GM19468 (cell line): ENCODE results near the gene PKN3.
"Not testable (repeated sequence)": the region's sequence is repeated elsewhere in the genome, so short reads cannot be mapped to it uniquely, and the experiment has no call there.

Experiments
- ATAC-seq: cut with Tn5 transposase; IDR thresholded peaks from one replicate; pipeline ENCODE4 v1.9.1; 2021; ENCODE audit warnings: mild to moderate bottlenecking, moderate library complexity, moderate number of reproducible peaks; ENCODE audit not compliant: unreplicated experiment; ENCODE audit errors: extremely low read depth

PKN3 gene

GRCh38 chr9:128689820-128690683, 12.3 kb upstream of the PKN3 start:
- no peak for ATAC-seq

DNA sequence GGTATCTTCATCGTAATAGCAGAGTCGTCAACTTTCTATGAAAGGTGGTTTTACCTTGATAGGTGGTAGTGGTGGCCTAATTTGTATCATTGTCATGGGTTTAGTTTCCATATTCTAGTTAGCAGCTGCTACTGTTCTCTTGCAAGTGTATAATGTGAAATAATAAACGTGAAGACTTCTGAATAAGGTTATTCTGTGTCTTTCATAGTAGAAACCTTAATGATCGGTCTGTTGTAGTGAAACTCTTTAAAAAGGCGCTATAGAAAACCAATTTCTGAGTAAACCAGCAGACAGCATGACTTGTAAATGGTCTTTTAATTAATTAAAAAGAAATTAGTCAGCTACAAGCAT, 11.6 kb upstream of the PKN3 start:
- no peak for ATAC-seq

- not testable (repeated sequence) for ATAC-seq
These were observed 8.6 kb upstream of the PKN3 start for GRCh38 chr9:128693738-128694137.

- no peak for ATAC-seq
These were observed 8.0 kb upstream of the PKN3 start for GRCh38 chr9:128694344-128694743.

DNA sequence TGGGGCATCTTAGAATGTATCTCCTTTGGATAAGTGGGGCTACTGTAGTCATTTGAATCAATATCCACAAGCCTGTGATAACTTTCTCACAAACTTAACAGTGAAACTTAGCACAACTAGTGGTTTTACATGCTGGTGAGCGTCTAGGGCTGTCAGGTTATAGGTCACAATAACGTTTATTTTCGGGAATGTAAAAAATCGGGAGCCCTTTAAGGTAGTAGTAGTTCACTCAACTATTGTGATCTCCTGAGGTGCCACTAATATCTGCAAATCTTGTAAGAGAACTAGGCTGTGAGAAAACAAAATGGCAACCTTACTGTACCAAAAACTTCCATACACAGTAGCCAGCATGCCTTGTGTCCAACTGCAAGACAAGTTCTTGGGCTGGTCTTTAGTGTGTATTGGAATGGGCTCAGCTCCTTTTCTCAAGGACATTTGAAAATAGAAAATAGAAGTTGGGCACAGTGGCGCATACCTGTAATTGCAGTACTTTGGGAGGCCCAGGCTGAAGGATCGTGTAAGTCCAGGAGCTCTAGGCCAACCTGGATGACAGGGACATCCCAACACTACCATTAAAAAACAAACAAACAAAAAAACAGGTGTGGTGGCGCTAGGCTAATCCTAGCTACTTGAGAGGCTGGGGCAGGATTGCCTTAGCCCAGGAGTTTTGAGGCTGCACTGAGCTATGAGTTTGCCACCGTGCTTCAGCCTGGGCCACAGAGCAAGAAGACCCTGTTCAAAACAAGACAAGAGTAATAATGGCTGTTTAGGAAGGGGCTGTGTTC, 5.2 kb upstream of the PKN3 start:
- ATAC-seq: no peak

DNA sequence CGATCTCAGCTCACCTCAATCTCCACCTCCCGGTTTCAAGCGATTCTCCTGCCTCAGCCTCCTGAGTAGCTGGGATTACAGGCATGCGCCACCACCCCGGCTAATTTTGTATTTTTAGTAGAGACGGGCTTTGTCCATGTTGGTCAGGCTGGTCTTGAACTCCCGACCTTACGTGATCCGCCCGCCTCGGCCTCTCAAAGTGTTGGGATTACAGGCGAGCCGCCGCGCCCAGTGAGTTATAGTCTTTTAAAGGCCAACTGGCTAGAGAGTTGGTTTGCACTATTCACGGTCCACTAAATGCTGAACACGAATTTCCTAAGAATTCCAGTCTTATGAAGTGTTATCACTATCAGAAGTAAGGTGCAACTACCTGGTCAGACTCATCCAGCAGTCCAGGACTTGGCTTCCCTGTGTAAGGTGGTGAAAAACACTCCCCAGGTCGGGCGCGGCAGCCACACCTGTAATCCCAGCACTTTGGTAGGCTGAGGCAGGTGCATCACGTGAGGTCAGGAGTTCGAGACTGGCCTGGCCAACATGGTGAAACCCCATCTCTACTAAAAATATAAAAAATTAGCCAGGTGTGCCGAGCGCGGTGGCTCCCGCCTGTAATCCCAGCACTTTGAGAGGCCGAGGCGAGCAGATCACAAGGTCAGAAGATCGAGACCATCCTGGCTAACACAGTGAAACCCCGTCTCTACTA, 3.1 kb upstream of the PKN3 start:
- not testable (repeated sequence) for ATAC-seq

GRCh38 chr9:128701227-128701854, 962 bp upstream of the PKN3 start:
- no peak for ATAC-seq

DNA sequence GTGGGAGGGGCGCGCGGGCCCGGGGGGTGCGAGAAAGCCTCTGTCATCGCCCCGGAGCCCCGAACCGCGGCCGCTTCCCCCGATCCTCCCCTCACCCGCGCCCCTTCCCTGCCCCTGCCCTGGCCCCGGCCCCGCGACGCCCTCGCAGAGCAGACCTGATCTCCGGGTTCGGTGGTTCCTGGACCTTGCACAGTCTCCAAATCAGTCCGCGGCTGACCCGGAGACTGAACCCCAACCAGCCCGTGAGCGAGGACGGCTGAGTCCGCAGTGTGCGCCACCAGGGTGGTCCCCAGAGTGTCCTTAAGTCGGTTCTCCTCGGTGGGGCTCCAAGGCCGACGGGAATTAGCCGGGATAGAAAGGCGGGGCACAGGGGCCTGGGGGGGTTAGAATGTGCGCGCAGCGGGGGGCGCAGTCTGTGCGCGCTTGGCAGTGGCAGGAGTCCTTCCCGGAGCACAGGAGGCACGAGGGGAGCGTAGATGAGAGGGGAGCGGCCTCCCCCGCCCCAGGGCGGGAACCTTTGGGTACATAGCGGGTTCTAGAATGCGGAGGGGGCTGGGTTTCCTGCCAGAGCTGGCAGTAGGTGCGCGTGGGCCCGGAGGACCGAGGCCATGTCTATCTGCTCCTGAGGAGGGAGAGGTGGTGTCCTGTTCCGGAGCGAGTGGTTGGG, 779 bp downstream of the PKN3 start:
- no peak for ATAC-seq

- ATAC-seq: no peak
These were observed 1.5 kb downstream of the PKN3 start for GRCh38 chr9:128703616-128704355.

DNA sequence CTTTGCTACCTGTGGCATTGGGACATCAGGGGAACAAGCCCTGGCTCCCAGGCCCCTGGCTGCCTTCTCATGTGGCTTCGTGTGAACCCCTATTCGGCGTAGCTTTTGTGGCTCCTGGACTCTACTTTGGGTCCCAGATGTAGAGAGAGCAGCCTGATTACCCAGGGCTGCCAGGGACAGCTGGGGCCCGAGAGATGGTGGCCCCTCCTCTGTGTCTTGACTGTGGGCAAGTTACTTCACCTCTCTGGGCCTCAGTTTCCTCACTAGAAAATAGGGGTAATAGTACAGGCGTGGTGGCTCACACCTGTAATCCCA, 2.0 kb downstream of the PKN3 start:
- no peak for ATAC-seq

DNA sequence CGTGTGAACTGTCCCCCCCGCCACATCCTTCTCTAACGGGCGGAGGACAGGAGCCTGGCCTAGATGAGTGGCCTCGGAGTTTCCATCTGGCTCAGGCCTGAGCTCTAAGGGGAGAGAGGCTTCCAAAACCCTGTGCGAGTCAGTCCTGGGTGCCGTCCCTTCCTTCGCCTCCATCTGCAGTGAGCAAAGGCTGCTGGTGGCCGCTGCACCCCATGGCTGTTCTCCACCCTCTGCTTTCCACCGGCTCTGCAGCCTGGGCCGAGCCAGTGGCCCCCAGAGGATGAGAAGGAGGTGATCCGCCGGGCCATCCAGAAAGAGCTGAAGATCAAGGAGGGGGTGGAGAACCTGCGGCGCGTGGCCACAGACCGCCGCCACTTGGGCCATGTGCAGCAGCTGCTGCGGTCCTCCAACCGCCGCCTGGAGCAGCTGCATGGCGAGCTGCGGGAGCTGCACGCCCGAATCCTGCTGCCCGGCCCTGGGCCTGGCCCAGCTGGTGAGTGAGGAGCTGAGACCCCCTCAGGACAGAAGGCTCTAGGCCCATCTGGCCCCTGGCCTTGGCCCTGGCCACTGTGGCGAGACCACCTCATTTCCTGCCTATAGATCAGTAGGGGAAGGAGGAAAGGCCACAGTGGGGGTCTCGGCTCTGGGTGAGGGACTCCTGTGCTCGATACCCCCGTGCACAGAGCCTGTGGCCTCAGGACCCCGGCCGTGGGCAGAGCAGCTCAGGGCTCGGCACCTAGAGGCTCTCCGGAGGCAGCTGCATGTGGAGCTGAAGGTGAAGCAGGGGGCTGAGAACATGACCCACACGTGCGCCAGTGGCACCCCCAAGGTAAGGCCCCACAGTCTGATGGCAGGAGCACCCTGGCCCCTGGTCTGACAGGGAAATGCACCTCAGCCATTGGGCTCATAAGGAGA, 3.0 kb downstream of the PKN3 start:
- no peak for ATAC-seq

- no peak for ATAC-seq
These were observed 3.7 kb downstream of the PKN3 start for GRCh38 chr9:128706045-128706444.

DNA sequence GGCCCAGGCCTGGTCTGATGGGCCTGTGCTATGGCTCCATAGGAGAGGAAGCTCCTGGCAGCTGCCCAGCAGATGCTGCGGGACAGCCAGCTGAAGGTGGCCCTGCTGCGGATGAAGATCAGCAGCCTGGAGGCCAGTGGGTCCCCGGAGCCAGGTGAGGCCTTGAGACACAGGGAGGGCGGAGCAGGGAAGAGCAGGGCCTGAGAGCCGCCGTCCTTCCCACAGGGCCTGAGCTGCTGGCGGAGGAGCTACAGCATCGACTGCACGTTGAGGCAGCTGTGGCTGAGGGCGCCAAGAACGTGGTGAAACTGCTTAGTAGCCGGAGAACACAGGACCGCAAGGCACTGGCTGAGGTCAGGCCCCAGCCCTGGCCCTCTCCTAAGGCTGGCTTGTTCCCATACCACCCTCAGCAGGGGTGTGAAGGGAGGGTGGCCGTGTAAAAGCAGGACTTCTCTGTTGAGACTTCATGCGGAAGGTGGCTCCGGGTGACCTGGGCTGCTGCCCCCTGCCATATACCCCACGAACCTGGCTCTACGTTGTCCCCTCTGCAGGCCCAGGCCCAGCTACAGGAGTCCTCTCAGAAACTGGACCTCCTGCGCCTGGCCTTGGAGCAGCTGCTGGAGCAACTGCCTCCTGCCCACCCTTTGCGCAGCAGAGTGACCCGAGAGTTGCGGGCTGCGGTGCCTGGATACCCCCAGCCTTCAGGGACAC, 4.5 kb downstream of the PKN3 start:
- ATAC-seq: no peak

GRCh38 chr9:128707446-128707845, 5.1 kb downstream of the PKN3 start:
- no peak for ATAC-seq

DNA sequence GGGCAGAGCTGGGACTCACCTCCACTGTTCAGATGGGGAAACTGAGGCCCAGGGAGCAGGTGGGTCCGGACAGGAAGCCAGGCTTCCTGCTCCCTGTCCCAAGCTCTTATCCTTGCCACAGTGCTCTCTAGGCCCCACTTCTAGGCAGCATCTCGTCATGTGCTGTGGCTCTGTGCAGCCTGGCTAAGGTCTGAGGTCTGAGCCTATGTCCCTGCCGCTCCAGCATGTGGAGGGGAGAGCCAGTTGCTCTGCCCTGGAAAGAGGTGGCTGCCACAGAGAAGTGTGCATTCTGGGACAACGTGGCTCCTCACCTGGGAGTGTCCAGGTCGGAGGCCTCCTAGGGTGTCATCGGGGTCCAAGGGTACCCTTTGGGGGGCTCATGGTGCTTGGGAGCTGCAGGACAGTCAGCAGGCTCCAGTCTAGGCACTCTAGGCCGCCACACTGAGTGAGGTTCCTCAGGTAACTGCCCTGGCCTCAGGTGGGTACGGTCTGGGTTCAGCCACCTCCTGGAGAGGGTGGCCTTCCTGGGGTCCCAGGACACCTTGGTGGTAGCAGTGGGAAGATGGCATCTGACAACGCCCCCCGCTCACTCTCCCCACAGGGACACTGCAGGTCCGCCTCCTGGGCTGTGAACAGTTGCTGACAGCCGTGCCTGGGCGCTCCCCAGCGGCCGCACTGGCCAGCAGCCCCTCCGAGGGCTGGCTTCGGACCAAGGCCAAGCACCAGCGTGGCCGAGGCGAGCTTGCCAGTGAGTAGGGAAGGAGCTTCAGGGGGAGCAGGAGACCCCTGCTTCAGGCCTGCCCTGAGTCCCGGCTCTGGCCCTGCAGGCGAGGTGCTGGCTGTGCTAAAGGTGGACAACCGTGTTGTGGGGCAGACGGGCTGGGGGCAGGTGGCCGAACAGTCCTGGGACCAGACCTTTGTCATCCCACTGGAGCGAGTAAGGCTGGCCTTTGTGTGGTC, 10.4 kb downstream of the PKN3 start:
- ATAC-seq: no peak

DNA sequence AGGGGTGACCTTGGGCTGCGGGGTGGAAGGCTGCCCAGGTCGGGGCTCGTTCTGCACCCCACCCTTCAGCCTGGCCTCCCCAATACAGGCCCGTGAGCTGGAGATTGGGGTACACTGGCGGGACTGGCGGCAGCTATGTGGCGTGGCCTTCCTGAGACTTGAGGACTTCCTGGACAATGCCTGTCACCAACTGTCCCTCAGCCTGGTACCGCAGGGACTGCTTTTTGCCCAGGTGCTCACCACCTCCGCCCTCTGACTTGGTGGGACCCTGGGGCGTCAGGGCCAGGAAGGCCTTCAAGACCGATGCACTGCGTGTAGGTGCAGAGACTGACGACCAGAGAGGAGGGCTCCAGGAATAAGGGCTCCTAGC, 11.1 kb downstream of the PKN3 start:
- ATAC-seq: no peak
